Stimulated activated CD4-positive, alpha-beta T cell treated with anti-CD3 and anti-CD28 coated beads, Interleukin-4, amount 100 ng/mL, for 1 hour (primary cell): ENCODE data around the gene PARN.
A peak's percentile ranks its signal among the peaks of the same experiment; 100 is the strongest.
"Not testable (repeated sequence)": the region's sequence is repeated elsewhere in the genome, so short reads cannot be mapped to it uniquely, and the experiment has no call there.

Experiments
- DNase-seq: peaks from one replicate; pipeline ENCODE4 v3.0.0-alpha.2; 2020

Gene PARN

DNA sequence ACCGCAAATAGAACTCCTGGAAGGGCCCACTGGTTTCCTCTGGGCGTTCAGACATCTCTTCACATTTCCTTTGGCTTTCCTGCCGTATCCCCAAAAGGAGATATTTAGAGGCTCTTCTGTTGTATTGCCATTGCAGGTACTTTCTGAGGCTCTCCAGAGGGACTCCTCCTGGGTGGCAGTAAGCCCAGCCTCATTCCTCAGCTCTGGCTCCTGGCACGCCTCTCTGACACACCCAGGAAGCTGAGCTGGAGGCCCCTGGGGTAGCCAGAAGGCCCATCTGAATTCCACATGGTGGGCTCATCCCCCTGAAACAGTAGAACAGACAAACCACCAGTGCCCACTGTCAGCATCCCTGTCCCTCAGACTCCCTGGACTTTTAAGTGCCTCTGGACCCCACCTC lies 206.7 kb downstream of the PARN start:
- DNase-seq, result no peak

DNA sequence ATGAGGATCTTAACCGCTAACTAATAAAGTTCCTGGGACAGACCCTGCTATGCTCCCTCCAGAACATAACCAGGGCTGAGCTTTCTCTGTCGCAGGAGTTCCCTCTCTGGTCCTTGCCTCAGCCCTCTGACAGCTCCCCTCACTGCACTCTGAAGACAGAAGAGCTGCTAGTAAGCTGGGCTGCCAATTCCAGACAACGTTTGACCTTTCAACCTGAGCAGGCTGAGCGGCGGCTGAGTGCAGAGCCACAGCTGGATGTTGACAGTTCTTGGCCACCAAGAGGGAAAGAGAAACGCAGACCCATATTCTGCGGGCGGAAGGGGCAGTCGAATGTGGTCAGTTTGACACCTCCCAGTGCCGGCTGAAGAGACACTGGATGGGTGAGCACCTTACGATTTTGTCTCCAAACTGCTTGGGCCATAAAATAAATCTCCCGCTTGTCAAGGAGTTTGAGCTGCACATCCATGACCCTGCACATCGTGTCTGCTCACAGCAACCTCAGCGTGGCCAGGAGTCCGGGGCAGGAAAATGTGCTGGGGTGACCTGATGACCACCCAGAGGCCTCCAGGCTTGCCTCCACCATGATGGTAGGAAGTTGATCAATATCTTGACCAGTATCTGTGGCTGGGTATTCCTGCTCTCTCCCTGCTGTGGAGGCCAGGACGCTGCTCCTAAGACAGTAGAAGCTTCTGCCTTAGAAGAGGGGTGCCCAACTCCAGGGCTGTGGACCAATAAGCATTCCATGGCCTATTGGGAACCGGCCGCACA lies 209.2 kb downstream of the PARN start:
- DNase-seq, result no peak

DNA sequence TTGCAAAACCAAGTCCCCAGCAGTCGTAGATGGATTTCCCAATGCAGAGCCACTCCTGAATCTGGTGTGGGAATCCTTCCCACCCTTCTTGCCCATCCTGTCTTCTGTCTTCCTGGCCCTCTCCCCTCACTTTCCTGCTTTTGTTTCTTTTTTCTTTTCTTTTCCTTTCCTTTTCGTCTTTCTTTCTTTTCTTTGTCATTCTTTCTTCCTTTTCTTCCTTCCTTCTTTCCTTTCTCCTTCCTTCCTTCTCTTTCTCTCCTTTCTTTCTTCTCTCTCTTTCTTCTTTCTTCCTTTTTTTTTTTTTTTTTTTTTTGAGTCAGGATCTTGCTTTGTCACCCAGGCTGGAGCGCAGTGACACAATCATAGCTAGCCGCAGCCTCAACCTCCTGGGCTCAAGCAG lies 209.8 kb downstream of the PARN start:
- not testable (repeated sequence) for DNase-seq

GRCh38 chr16:14419817-14420216 lies 210.2 kb downstream of the PARN start:
- no peak for DNase-seq

DNA sequence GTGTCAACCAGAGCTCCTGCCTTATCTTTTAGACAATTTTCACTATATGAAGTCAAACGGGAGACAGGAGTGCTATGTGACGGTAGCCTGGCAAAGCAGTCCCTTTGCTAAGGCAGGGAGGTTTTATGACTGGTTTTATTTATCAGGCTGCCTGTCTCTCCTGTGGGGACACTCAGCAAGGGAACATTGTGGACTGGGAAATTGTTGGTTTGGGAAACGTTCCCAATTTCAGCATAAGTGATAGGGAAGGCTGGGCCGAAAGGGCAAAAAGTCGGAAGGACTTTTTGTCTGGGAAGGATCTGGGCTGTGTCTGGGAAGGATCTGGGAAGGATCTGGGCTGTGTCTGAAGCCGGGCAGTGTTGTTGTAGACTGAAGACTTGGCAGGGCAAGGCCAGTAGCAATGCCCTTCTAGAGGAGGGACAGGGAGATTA lies 211.2 kb downstream of the PARN start:
- DNase-seq, result no peak

DNA sequence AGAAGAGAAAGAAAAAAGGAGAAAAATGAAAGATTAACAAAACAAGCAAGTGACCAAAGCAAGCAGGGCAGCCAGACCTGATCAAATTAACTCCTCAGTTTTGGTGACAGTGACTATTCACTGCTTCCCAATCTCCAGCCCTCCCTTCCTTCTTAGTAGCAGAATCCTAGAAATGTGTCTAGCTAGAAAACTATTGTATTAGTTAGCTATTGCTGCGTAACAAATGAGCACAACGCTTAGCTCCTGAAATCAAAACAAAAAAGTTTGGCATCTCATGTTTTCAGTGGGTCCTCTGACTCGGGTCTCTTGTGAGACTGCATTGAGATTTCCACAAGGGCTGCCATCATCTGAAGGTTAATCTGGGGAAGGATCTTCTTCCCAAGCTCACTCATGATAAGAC lies 213.9 kb downstream of the PARN start:
- no peak for DNase-seq

GRCh38 chr16:14415291-14415690 lies 214.8 kb downstream of the PARN start:
- DNase-seq, result no peak

GRCh38 chr16:14409563-14409962 lies 220.5 kb downstream of the PARN start:
- DNase-seq, result no peak

GRCh38 chr16:14407786-14408399 lies 222.2 kb downstream of the PARN start:
- no peak for DNase-seq

- peak; percentile 23 for DNase-seq
These were observed 224.2 kb downstream of the PARN start for GRCh38 chr16:14405611-14406537.

DNA sequence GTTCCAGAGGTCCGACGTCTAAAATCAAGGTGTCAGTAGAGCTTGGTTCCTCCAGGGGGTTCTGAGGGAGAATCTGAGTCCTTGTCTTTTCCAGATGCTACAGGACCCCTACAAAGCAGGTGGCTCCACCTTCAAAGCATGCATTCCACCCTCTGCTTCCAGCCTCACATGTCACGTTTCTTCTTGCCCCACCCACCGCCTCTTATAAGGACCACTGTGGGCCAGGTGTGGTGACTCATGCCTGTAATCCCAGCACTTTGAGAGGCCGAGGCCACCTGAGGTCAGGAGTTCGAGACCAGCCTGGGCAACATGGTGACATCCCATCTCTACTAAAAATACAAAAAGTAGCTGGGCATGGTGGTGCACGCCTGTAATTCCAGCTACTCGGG lies 227.1 kb downstream of the PARN start:
- not testable (repeated sequence) for DNase-seq

GRCh38 chr16:14402114-14403000 lies 227.7 kb downstream of the PARN start:
- DNase-seq, result not testable (repeated sequence)

GRCh38 chr16:14401711-14402061 lies 228.4 kb downstream of the PARN start:
- DNase-seq, result not testable (repeated sequence)

- not testable (repeated sequence) for DNase-seq
These were observed 228.9 kb downstream of the PARN start for GRCh38 chr16:14400978-14401710.

DNA sequence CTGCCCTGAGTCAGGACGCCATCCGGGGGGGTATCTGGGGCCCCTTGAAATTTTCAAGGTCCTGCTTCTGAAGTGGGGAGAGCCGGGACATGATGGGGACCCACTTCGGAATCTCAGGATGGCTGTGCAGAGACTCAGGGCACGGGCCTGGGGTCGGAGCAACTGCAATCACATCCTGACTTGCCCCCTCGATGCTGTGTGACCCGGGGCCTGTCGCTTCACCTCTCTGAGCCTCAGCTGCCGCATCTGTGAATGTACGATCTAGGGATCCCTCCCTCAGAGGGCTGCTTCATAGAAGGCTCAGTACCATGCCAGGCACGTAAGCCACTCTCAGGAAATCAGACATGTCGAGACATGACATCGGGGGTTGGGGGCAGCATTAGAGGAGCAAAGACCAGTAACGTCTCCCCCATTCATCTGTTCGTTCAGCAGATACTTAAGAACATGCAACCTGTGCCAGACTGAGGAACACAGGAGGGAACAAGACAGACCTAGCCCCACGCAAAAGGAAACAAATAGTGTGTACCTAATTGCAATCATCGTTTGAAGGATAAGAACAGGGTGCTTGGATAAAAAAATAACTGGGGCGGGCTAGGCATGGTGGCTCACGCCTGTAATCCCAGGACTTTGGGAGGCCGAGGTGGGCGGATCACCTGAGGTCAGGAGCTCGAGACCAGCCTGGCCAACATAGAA lies 229.6 kb downstream of the PARN start:
- DNase-seq, result no peak

GRCh38 chr16:14399378-14400284 lies 230.4 kb downstream of the PARN start:
- DNase-seq, result no peak

GRCh38 chr16:14398014-14398717 lies 231.9 kb downstream of the PARN start:
- DNase-seq, result no peak

GRCh38 chr16:14395710-14396304 lies 234.3 kb downstream of the PARN start:
- not testable (repeated sequence) for DNase-seq

DNA sequence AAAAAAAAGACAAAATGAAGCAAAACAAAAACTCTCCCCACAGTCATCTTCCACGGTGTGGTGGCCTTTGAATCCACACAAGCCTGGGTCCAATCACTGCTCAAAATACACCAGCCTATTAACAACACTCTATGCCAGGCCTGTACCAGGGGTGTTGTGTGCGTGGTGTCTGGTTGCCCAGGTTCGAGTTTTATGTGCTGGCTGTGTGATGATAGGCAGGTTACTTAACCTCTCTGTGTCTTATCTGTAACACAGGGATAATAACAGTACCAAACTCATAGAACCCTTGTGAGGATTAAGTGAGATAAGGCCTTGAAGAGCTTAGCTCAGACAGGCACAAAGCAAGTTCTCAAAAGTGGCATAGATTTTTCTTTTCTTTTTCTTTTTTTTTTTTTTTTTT lies 235.2 kb downstream of the PARN start:
- DNase-seq, result no peak
